MV-4-11 (cell line): ENCODE results near the gene NOLC1.
A peak's percentile ranks its signal among the peaks of the same experiment; 100 is the strongest.

Experiments used
- DNase-seq: peaks from one replicate; lab custom pipeline; 2025; lab: John Stamatoyannopoulos, UW

Gene NOLC1

DNA sequence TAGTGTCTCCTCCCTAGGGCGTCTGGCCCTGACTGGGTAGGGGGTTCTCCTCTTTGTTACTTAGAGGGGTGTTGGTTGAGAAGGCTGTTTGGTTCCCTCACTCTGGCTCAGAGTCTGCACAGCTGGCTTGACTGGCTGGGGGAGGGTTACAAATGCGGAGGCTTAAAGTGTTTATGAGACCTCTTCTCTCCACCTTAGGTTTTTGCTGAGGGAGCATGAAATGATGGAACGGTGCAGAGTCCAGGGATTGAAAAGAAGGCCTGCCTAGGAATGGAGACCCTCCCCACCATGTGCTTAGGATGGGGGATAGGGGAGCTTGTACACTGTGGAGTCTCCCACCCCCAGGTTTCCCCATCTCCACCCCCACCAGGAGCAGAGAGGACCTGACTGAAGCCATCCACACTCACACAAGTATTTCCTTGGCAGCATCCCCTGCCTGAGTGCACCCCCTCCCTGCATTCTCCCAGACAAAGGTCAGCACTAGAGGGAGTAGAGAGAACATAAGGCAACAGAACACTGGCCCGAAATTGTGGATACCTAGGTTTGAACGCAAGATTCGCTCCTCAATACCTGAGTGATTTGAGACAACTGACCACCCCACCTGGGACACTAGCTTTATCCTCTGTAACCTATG lies 30.3 kb upstream of the NOLC1 start:
- no peak for DNase-seq

DNA sequence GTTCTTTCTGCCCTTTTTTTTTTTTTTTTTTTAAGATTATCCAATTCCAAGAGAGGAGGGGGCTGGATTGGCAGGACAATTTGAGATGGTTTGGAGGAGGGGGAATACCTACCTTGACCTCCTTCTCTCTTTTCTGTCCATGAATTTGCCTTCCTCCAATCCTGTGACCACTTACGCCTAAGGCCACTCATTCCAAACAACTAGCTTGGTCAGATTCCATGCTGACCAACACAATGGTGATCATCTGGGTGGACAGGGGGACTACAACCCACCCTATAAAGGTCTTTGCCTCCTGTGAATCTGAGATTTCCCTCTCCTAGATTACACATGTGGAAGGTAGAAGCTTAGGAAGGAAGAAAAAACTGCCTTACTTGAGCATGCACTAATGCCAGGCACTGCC lies 29.7 kb upstream of the NOLC1 start:
- DNase-seq: no peak

DNA sequence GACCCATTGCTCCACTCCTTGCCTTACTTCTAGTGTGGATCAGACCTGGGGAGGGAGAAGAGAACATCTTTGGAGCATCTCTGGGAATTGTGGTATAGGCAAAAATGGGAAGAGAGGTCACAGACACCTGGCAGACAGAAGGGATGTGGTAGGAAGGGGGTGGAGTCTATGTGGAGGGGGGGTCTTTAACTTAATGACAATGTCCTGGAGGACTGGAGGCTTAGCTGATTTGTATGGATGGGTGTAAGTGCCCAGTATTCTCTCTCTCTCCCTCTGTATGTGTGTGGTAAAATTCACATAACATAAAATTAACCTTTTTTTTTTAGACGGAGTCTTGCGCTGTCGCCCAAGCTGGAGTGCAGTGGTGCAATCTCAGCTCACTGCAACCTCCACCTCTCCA lies 29.0 kb upstream of the NOLC1 start:
- no peak for DNase-seq

DNA sequence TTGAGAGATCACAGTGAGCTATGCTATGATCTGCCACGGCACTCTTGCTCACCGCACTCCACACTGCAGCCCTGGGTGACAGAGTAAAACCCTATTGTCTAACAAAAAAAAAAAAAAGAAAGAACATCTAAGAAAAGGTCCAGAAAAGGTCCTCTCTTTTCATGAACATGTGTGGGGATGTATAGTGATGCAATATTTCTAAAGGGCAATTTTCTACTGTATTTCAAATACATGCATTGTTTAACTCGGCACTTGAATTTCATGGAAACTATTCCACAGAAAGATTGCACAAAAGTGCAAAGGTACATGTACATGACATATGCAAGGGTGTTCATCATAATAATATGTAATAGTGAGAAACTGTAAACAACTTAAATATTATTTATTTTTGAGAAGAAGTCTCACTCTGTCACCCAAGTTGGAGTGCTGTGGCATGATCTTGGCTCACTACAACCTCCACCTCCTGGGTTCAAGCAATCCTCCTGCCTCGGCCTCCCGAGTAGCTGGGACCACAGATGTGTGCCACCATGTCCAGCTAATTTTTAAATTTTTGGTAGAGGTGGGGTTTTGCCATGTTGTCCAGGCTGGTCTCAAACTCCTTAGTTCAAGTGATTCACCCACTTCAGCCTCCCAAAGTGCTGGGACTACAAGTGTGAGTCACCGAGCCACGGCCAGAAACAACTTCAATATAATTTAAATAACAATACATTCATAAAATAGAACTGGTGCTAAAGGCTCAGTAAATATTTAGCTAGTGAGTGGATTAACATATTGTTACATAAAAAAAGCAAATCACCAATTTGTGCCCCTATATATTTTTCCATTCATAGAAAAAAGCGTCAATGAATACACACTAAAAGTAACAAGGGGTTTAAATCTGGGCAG lies 20.7 kb upstream of the NOLC1 start:
- no peak for DNase-seq

DNA sequence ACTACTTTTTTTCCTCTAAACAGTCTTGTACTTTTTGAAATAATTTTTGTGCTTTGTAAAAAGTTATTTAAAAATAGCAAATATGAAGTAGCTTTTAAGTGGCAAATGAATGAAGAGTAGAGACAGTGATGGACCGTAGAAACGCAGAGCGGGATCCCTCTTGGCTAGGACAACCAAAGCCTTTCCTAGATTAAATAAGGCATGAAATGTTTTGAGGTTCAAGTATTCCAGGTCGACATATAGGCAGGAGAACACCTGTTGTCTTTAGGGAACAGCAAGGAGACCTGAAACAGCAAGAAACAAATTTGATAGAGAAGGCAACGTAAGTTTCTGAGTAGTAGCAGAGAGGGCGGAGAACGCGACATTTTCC lies 20.0 kb upstream of the NOLC1 start:
- DNase-seq: no peak

DNA sequence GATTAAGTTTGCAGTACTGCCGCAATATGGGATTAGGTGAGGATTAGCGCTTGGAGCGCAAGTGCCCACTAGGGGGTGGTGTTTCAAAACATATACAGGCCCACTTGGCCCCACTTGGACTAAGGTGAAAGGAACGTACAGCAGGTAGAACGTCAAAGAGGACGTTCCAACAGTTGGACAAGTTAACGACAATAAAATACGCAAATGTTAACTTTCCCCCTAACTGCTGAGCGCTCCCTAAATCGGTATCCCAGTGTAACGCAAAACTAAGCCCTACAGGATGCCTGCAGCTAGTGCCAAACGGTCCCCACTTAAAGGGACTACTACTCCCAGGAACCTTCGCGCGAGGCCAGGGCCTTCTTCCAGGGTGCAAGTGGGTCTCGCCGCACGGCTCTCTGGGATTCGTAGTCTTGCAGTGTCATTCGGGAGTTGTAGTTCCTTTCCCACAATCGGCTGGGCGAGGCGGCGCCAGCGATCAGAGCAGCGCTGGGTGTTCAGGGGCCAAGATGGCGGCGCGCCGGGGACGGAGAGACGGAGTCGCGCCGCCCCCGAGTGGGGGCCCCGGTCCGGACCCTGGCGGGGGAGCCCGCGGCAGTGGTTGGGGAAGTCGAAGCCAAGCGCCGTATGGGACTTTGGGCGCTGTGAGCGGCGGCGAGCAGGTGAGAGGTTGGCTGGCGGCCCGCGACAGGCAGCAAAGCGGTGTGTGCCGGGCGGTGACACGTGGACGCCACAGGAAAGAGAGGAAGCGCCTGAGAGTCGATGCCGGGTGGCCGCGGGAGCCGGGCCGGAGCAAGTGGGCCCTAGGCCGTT lies 19.4 kb upstream of the NOLC1 start, which contains the start of gene PPRC1:
PPRC1 (plus strand) TSS at position 478 of the 810 bp plus-strand sequence; CDS start at position 507, 29 bp downstream.
- peak; percentile 99 for DNase-seq

DNA sequence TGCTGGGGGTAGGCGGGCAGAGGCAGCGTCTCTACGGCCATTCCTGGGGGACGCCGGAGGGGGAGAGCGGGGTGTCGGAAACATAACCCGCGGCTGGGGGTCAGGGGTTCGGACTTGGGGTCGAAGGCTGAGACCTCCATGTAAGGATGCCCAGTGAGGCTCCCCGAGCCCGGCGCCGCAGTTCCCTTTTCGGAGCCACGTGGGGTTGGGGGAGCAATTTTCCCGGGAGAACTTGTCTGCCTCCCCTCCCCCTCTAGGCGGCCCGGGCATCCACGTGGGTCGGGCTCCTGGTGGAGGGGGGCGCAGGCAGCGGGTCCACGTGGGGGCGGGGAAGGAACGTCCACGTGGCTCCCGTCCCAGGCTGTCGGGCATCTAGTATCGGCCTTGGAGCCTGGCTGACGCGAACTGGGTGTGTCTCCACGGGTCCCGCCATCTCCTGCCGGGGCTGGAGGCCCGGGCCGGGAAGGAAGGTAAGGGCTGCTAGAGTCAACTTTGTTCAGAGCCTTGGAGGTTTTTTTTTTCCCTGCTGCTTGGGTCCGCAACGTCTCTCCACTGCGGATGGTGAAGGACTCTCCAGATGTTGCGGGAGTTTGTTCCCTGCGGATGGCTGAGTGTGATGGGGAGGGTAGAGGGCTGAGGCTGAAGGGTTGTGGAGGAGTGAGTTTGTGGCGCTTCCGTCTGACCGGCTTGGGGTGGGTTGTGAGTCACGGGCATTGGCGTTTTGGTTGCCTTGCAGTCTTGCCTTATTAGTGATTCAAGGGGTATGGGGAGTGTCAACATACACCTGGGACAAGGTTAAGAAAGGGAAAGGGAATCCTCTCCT lies 18.6 kb upstream of the NOLC1 start:
- peak; percentile 57 for DNase-seq

DNA sequence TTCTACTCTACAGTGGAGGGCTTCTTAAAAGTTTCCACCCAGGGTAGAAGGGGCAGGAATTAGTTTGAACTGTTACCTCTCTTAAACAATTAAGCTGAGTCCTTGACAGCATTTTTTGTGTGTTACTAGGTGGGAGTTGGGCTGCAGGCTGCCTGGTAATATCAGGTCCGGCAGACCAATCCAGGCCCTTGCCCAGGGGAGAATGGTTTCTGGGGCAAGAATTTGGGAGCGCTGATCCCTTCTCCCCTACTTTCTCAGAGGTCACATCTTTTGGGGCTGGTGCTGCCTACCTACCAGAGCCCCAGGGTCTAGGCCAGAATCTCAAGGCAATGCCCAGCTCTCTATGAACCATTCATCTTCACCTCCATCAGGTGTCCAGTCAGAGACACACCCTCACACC lies 17.8 kb upstream of the NOLC1 start:
- DNase-seq: no peak

DNA sequence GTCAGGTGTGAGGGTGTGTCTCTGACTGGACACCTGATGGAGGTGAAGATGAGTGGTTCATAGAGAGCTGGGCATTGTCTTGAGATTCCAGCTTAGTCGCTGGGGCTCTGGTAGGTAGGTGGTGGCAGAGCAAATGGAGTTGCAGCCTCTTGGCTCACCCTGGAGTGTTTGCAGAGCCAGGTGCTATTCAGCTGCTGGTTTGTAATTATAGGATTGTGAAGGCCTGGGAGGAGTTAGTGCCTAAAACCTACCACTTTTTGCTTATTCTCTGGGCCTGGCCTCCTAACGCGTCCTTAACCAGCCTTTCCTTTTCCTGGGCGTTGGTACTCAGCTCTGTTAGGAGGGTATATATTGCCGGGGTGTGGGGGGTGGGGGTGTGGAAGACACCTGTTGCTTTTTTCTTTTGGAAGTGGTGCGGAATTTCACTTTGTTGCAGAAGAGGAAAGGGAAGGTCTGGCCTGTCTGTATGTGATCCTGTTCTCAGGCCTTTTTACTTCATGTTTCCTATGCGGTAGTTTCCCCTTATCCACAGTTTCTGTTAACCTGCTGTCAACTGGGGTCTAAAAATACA lies 16.1 kb upstream of the NOLC1 start:
- no peak for DNase-seq

DNA sequence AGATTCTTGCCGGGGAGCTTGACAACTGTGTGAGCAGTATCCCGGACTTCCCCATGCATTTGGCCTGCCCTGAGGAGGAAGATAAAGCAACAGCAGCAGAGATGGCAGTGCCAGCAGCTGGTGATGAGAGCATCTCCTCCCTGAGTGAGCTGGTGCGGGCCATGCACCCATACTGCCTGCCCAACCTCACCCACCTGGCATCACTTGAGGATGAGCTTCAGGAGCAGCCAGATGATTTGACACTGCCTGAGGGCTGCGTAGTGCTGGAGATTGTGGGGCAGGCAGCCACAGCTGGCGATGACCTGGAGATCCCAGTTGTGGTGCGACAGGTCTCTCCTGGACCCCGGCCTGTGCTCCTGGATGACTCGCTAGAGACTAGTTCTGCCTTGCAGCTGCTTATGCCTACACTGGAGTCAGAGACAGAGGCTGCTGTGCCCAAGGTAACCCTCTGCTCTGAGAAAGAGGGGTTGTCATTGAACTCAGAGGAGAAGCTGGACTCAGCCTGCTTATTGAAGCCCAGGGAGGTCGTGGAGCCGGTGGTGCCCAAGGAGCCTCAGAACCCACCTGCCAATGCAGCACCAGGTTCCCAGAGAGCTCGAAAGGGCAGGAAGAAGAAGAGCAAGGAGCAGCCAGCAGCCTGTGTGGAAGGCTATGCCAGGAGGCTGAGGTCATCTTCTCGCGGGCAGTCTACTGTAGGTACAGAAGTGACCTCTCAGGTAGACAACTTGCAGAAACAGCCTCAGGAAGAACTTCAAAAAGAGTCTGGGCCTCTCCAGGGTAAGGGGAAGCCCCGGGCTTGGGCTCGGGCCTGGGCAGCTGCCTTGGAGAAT lies 12.7 kb upstream of the NOLC1 start:
- DNase-seq: no peak

DNA sequence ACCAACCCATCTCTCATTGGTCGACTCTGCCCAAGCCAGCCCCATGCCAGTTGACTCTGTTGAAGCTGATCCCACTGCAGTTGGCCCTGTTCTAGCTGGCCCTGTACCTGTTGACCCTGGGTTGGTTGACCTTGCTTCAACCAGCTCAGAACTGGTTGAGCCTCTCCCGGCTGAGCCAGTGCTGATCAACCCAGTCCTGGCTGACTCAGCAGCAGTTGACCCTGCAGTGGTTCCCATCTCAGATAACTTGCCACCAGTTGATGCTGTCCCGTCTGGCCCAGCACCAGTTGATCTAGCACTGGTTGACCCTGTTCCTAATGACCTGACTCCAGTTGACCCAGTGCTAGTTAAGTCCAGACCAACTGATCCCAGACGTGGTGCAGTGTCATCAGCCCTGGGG lies 12.0 kb upstream of the NOLC1 start:
- DNase-seq: no peak

DNA sequence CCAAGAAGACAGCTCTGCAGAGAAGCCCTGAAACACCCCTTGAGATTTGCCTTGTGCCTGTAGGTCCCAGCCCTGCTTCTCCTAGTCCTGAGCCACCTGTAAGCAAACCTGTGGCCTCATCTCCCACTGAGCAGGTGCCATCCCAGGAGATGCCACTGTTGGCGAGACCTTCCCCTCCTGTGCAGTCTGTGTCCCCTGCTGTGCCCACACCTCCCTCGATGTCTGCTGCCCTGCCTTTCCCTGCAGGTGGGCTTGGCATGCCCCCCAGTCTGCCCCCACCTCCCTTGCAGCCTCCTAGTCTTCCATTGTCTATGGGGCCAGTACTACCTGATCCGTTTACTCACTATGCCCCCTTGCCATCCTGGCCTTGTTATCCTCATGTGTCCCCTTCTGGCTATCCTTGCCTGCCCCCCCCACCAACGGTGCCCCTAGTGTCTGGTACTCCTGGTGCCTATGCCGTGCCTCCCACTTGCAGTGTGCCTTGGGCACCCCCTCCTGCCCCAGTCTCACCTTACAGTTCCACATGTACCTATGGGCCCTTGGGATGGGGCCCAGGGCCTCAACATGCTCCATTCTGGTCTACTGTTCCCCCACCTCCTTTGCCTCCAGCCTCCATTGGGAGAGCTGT lies 11.2 kb upstream of the NOLC1 start:
- no peak for DNase-seq

DNA sequence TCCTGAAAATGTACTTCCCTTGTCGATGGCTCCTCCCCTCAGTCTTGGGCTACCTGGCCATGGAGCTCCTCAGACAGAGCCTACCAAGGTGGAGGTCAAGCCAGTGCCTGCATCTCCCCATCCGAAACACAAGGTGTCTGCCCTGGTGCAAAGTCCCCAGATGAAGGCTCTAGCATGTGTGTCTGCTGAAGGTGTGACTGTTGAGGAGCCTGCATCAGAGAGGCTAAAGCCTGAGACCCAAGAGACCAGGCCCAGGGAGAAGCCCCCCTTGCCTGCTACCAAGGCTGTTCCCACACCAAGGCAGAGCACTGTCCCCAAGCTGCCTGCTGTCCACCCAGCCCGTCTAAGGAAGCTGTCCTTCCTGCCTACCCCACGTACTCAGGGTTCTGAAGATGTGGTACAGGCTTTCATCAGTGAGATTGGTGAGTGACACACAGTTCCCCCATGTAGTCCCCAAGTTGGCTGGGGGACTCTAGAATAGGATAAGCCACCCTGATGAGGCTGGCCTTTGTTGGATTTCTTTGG lies 10.5 kb upstream of the NOLC1 start:
- no peak for DNase-seq

DNA sequence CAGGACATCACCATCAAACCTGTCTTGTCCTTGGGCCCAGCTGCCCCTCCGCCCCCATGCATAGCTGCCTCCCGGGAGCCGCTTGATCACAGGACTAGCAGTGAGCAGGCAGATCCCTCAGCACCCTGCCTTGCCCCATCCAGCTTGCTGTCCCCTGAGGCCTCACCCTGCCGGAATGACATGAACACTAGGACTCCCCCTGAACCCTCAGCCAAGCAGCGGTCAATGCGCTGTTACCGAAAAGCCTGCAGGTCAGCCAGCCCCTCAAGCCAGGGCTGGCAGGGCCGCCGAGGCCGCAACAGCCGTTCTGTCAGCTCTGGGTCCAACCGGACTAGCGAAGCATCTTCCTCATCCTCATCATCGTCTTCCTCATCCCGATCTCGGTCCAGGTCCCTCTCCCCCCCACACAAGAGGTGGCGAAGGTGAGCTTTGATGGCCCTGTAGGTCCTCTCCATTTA lies 5.2 kb upstream of the NOLC1 start:
- no peak for DNase-seq

DNA sequence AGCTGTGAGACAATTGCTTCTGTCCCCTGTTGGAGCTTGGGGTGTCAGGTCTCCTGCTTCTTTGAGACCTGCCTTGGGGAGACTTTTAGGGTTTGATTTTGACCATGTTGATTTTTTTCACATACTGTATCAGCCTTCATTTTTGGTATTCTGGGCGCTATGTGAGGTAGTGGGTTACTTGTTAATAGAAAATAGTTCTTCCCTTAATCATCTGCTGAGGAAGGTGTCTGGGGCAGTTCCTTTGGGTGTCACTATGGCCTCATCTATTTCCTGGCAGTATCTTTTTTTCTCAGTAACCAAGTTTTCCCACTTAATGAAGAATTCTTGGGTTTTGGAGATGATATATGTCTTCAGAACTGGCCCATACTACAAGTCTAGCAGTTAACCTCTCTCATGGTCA lies 4.6 kb upstream of the NOLC1 start:
- DNase-seq: no peak

DNA sequence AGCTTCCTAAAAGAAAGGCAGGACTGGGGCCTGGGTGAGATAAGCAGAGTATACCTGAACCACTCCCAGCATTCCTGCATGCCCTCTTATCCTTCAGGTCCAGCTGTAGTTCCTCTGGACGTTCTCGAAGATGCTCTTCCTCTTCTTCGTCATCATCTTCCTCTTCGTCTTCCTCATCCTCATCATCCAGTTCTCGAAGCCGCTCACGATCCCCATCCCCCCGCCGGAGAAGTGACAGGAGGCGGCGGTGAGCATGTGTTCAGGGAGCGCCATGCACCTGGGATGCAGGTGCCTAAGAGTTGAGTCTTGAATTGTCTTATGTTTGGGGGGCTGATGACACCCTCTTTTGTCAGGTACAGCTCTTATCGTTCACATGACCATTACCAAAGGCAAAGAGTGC lies 3.9 kb upstream of the NOLC1 start:
- no peak for DNase-seq

DNA sequence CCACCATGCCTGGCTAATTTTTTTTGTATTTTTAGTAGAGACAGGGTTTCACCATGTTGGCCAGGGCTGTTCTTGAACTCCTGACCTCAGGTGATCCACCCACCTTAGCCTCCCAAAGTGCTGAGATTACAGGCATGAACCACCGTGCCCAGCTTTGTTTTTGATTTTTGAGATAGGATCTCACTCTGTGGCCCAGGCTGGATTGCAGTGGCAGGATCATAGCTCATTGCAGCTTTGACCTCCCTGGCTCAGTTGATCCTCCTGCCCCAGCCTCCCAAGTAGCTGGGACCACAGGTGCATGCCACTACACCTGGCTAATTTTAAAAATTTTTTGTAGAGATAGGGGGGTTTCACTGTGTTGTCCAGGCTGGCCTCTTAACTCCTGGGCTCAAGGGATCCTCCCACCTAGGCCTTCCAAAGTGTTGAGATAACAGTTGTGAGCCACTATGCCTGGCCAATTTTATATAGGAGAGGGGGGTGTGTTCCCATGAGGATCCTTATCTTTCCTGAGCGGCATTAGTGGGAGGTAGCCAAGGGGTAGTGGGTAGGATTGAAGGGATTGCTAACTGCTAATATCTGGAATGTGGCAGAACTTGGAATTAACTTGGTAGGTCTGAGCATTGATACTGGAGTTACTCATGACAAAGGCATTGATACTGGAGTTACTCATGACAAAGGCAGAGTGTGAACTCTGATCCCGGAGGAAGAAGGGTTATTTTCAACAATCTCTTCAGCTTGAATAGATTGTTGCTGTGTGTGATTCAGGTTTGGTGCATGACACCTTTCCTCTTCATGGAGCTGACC lies 1.0 kb upstream of the NOLC1 start:
- no peak for DNase-seq

DNA sequence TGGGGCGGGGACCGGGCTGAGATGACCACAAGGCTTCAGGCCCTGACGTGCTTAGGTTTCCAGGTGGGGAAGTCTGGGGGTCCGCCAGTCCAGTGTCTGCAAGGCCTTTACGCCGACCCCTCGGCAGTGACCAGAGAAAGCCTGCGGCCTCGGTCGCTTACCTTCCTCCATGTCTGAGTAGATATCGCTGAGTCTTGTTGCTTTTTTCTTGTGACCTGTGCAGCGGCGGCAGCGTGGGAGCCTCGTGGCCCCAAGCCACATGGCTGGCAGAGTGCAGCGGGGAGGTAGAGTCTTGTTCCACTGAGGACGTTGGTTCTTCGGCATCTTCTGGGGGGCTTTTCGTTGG lies 329 bp downstream of the NOLC1 start:
- no peak for DNase-seq

DNA sequence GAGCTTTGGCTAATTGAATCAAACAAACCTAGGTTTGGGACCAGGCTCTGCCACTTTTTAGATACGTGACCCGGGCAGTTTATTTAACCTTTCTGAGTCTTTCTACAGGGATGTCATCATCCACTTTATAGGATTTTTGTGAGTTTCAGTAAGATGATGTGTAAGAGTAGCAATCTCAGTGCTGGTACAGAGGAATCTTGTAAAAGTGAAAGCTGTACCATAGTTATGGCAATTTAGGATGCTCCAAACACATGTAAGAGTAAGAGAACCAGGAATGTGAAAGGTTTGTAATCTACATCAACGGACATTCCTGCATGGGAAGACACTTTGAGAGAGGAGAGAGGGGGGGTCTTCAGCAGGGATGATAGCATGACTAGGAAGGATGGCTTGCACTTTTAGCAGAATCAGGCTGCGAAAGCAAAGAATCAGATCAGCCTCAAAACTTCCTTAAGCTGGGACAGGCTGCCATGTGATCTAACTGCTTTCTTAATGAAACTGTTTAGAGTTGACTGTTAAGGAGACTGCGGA lies 968 bp downstream of the NOLC1 start:
- no peak for DNase-seq
